ENCODE data around the gene ATP5MC3.

Gene ATP5MC3

GRCh38 chr2:175181104-175181876 is at the start of gene ATP5MC3:
TSS of gene ATP5MC3 (minus strand) at chr2:175181710. CDS start at chr2:175181393, 317 bp downstream.
- peak; percentile 95 for DNase-seq

DNA sequence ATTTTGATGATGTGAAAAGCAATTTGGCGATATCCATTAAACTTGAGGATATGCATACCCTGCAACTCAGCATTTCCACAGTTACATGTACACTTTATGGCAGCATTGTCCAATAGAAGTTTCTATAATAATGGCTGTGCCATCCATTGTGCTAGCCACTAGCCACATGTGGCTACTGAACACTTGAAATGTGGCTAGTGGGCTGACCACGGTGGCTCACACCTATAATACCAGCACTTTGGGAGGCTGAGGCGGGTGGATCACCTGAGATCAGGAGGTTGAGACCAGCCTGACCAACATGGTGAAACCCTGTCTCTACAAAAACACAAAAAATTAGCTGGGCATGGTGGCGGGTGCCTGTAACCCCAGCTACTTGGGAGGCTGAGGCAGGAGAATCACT is 47.1 kb upstream of the ATP5MC3 start:
- DNase-seq = peak; percentile 21

GRCh38 chr2:175228179-175228578 is 46.7 kb upstream of the ATP5MC3 start:
- DNase-seq = peak; percentile 8

DNA sequence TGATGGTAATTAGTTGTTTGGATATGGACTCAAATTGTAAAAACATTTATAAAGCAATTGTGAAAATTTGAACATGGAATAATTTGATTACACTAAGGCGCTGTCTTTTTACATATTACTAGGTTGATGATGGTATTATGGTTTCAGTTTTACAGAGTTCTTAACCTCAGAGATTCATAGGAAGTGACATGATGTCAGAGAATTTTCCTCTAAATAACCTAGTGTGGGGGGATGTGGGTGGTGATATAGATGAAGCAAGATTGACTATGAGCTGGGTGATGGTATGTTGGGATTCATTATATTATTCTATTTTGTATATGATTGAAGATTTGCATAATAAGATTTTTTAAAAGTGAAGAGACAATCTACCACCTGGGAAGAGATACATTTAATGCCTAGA is 45.9 kb upstream of the ATP5MC3 start:
- peak; percentile 7 for DNase-seq

GRCh38 chr2:175220075-175220474 is 38.6 kb upstream of the ATP5MC3 start:
- no peak for DNase-seq

DNA sequence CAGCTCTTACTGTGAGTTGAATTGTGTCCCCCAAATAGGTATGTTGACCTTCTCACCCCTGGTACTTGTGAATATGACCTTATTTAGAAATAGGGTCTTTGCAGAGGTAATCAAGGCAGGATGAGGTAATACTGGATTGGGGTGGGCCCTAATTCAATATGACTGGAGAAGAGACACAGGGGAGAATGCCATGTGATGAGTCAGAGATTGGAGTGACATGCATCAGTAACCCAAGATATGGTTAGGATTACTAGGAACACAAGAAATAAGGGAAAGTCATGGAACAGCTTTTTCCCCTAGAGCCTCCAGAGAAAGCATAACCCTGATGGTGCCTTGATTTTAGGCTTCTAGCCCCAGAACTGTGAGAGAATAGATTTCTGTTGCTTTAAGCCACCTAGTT is 37.0 kb upstream of the ATP5MC3 start:
- DNase-seq = no peak

- DNase-seq = no peak
Observed at GRCh38 chr2:175207741-175208438, 26.4 kb upstream of the ATP5MC3 start.

DNA sequence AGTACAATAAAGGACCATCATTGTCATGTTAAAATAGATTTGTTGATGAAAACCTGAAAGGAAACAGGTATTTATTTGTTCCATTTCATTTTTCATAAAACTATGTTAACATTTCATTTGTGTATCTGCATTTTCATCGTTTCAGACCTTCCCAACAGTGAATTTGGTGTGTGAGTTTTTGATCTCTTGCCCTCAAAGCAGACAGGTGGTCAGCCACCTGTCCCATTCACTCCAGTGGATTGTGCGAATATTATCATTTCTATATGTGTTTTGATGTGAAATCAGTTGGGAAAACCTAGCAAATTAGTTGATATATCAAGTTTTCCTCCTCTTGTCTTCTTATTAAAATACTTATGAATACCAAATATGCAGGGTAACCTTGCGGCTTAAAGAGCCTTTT is 25.4 kb upstream of the ATP5MC3 start:
- no peak for DNase-seq

DNA sequence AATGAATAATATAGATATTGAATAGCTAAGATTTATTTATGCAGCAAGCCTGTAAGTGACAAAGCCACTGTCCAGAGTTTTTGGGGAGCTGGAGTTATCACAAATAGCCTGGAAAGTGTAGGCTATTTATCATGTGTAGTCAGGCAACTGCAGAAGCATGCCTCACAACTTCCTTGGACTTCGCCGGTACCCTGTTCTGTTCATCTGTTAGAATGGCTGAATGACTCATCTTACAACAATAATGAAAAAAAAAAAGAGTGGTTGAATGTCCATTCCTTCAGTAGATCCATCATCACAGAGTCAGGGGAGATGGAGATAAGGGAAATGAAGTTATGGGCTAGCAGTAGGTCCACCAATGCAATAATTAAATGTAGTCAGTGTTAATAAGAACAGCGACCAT is 24.0 kb upstream of the ATP5MC3 start:
- no peak for DNase-seq

GRCh38 chr2:175203621-175204496 is 22.3 kb upstream of the ATP5MC3 start:
- DNase-seq = peak; percentile 74

- no peak for DNase-seq
Observed at GRCh38 chr2:175195012-175195411, 13.5 kb upstream of the ATP5MC3 start.

DNA sequence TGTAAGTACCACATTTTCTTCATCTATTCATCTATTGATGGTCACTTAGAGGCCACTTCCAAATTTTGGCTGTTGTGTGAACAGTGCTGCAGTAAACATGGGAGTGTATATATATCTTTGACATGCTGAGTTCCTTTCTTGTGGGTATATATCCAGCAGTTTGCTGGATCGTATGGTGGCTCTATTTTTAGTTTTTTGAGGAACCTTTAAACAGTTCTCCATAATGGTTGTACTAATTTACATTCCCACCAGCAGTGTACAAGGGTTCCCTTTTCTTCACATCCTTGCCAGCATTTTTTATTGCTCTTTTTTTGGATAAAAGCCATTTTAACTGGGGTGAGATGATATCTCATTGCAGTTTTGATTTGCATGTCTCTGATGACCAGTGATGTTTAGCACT is 7.3 kb upstream of the ATP5MC3 start:
- DNase-seq = no peak

- no peak for DNase-seq
Observed at GRCh38 chr2:175187378-175187777, 5.9 kb upstream of the ATP5MC3 start.

DNA sequence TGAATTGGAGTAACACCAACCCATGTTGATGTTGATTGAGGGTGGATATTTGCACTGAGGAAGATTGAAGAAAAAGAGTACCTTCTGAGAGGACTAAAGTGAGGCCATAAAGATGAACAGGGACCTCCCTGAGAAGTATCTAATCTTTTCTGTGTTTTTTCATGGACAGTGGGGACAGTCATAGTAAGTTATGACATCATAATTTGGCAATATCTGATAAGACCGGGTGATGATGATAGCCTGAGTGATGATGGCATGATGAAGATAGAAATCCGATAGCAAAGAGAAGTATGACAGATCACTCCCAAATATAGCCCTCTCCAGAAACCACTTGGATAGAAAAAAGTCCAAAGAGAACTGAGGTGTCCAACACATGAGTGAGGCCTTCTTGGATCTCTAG is 2.2 kb upstream of the ATP5MC3 start:
- DNase-seq = no peak

DNA sequence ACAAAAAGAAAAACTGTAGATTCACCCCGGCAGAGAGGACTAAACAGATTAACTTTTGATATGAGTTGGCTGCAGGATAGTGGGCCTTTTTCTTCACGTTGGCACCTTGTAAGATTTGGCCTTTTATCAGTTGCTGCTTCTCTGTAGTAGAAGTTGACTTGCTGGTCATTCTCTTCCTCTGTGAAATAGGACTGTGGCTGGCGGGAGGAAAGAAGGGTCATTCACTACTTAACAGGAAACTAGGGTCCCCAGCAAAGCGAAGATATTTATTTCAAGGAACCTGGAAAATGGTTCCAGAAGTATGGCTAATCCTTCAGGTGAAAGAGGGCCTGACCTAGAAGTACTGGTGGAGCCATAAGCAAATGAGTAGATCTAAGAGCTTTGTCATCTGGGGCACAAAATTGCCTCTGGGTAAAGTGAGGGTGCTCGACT is 383 bp upstream of the ATP5MC3 start:
- DNase-seq = no peak

DNA sequence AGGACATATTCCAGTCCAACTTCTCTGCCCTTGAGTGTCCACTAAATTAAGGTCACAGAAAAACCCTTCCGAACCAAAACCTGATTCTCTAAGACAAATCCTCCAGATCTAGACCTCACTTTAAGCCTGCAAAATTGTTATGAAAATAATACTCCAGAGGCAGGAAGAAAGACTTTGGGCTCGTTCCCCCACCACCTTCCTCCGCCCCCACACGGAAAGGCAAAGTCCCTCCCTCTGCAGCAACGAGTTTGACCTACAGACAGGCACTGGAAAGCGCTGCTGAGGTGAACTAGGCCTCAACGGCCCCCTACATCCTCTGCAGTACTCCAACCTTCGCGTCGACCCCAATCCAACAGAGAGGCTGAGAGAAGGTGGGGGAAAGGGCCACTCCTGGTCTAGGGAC is 808 bp downstream of the ATP5MC3 start:
- peak; percentile 73 for DNase-seq

GRCh38 chr2:175176624-175177023 is 4.9 kb downstream of the ATP5MC3 start:
- no peak for DNase-seq

GRCh38 chr2:175175896-175176295 is 5.6 kb downstream of the ATP5MC3 start:
- no peak for DNase-seq

DNA sequence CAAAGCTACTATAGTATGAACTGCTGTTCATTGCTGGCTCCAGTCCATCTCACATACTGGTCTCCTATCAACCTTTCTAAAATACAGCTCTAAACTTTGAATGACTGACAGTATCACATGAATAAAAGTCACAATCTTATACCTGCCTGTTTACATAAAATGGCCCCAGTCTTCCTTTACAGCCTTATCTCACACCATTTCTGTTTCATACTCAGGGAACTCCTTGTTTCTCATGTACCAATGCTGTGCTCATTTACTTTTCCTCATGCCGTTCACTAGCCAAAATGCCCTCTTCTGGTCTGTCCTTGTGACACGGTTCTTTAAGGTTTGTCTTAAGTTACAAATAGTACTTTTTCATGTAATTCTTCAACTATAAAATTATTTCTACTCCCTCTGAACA is 6.2 kb downstream of the ATP5MC3 start:
- no peak for DNase-seq

DNA sequence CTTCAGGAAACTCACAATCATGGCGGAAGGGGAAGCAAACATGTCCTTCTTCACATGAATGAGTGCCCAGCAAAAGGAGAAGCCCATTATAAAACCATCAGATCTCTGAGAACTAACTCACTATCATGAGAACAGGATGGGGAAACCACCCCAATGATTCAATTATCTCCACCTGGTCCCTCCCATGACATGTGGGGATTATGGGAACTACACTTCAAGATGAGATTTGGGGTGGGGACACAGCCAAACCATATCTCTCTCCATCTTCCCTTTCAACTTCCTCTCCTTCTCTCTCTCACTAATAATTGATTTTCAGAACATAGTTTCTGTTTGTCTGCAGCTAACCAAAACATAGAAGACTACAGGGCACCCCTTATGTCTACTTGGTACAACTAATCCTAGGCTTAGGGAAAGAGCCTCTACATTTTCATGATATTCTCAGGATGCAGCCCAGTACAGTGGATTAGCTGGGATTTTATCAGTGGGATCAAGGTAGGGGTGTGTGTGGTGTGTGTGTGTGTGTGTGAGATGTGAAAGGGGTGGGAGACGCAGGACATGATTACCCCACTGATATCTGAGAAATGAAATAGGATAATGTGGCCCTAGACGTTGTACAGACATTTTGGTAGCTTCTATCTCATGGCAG is 10.7 kb downstream of the ATP5MC3 start:
- DNase-seq = no peak

- no peak for DNase-seq
Observed at GRCh38 chr2:175169191-175169590, 12.3 kb downstream of the ATP5MC3 start.

DNA sequence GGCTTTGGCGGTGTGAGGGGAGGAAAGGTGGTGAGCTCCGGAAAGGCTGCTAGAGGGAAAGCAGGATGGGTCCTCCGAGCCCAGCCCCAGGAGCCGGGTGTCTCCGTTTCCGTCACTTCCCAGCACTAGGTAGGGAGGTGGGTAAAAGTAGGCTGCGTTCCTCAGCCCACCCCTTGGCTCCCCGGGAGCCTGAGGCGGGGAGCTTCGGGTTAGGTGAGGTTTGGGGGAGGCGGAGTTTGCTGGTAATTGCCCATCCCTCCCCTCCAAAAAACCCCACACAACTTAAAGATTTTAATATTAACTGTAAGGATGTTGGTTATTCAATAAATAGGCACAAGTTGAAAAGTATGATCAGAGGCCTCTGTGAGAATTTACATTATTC is 13.0 kb downstream of the ATP5MC3 start:
- no peak for DNase-seq

Data from activated CD4-positive, alpha-beta T cell treated with anti-CD3 and anti-CD28 coated beads for 48 hours (primary cell).